Measurements from ENCODE around the gene SYVN1. TPM values are rescaled to one million over a fixed set of nuclear protein-coding genes. Genes with fewer than 3 reads are reported as not detected.

SYVN1 gene
- total RNA-seq, 1 donor from 2014 or later, result 35.1 TPM

DNA sequence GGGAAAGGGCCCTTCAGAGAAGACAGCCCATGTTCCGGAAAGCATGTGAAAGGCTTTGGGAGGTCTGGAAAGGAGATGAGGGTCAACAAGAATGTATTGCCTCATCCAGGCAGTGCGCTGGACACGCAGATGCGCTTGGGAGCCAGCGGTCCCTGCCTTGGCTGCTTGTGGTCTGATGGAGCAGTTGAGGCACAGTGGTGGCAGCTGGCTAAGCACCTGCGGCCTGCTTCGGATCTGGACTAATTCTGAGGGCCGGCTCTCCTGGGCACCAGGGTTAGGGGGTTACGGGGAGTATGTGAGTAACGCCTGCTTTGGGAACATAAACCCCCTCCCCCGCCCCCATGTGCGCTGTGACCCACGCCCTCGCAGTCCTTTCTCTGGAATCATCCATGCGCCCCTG is 27.2 kb downstream of the SYVN1 start:
- H3K4me3 Mint-ChIP-seq, result peak overlapping the region; percentile 45
- no peak overlapping the region for H3K27ac Mint-ChIP-seq (ENCODE audit: unreplicated experiment)
- H3K9me3 Mint-ChIP-seq, result no peaks in the 10 kb centered on the region
- H3K4me1 Mint-ChIP-seq, result peaks cover 14% of the 10 kb centered on the region
- TF ChIP-seq, protein P1, sequence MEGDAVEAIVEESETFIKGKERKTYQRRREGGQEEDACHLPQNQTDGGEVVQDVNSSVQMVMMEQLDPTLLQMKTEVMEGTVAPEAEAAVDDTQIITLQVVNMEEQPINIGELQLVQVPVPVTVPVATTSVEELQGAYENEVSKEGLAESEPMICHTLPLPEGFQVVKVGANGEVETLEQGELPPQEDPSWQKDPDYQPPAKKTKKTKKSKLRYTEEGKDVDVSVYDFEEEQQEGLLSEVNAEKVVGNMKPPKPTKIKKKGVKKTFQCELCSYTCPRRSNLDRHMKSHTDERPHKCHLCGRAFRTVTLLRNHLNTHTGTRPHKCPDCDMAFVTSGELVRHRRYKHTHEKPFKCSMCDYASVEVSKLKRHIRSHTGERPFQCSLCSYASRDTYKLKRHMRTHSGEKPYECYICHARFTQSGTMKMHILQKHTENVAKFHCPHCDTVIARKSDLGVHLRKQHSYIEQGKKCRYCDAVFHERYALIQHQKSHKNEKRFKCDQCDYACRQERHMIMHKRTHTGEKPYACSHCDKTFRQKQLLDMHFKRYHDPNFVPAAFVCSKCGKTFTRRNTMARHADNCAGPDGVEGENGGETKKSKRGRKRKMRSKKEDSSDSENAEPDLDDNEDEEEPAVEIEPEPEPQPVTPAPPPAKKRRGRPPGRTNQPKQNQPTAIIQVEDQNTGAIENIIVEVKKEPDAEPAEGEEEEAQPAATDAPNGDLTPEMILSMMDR (conservative IDR thresholded peaks at IDR 0.05), result no peak
- peaks cover 4% of the 10 kb centered on the region for H3K27me3 Mint-ChIP-seq (ENCODE audit: low read depth)
- no peak for DNase-seq (ENCODE audit: low read depth, low spot score)
- peaks cover 3% of the 10 kb centered on the region for H3K36me3 Mint-ChIP-seq (ENCODE audit: low read depth)

- Mint-ChIP-seq H3K4me1 (no peaks in the 10 kb centered on the region), H3K27ac (ENCODE audit: unreplicated experiment) (peak overlapping the region; percentile 82), H3K4me3 (no peak overlapping the region), H3K27me3 (ENCODE audit: low read depth) (no peaks in the 10 kb centered on the region), H3K9me3 (no peaks in the 10 kb centered on the region), H3K36me3 (ENCODE audit: low read depth) (peaks cover 3% of the 10 kb centered on the region)
- DNase-seq (ENCODE audit: low read depth, low spot score), result no peak
- TF ChIP-seq, protein P1 (conservative IDR thresholded peaks at IDR 0.05), result no peak
These were observed 29.7 kb downstream of the SYVN1 start for GRCh38 chr11:65104628-65105027.

- Mint-ChIP-seq H3K4me1 (no peaks in the 10 kb centered on the region), H3K9me3 (no peaks in the 10 kb centered on the region), H3K27me3 (ENCODE audit: low read depth) (no peaks in the 10 kb centered on the region), H3K36me3 (ENCODE audit: low read depth) (peaks cover 3% of the 10 kb centered on the region), H3K4me3 (no peak overlapping the region), H3K27ac (ENCODE audit: unreplicated experiment) (no peak overlapping the region)
- DNase-seq (ENCODE audit: low read depth, low spot score), result no peak
- TF ChIP-seq, protein P1 (conservative IDR thresholded peaks at IDR 0.05), result no peak
These were observed 30.8 kb downstream of the SYVN1 start for GRCh38 chr11:65103476-65103875.

DNA sequence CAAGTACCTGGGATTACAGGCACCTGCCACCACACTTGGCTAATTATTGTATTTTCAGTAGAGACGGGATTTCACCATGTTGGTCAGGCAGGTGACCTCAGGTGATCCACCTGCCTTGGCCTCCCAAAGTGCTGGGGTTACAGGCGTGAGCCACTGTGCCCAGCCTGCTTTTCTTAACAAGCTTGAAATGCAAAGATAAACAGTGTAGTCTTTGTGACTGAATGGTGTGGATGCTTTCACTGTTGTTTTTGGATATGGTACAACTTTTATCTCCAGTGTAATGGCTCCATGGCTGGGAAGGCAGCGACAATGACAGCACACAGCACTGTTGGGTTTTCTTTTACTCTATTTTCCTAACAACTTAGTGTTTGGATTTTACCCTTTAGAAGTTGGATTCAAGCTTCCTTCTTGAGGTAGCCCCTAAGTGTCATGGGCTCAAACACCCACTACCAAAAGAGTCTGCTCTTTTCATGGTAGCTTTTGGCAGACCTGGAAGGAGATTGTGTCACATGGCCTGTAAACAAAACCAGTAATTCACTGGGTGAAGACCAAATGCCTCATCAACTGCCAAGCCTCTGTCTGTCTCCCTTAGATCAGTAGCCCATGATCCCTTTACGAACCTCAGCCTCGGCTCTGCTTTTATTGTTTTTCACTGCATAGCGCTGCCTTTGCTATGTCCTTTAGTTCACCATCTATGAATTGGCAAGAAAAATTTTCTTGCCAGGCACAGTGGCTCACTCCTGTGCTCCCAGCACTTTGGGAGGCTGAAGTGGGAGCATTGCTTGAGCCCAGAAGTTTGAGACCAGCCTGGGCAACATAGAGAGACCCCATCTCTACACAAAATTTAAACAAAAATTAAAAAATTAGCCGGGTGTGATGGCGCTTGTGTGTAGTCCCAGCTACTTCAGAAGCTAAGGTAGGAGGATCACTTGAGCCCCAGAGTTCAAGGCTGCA is 31.9 kb downstream of the SYVN1 start:
- Mint-ChIP-seq H3K4me1 (no peaks in the 10 kb centered on the region), H3K4me3 (no peak overlapping the region)

DNA sequence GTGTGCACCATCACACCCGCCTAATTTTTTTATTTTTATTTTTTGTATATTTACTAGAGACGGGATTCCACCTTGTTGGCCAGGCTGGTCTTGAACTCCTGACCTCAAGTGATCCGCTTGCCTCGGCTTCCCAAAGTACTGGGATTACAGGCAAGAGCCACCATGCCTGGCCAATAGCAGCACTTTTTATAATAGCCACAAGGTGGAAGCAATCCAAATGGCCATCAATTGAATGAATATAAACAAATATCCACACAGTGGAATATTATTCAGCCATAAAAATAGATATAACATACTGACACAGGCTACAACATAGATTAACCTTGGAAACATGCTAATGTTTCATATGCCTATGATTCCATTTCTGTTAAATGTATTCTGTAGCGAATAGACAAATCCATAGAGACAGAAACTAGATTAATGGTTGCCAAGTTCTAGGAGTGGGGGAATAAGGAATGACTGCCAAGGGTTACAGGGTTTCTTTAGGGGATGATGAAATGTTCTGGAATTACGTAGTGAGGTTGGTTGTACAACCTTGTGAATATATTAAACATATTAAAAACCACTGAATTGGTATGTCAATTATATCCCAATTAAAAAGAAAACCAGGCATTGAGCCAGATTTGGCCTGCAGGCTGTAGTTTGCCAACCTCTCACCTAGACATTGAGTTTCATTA is 33.5 kb downstream of the SYVN1 start:
- Mint-ChIP-seq H3K27me3 (ENCODE audit: low read depth) (no peaks in the 10 kb centered on the region), H3K4me1 (peaks cover 2% of the 10 kb centered on the region), H3K36me3 (ENCODE audit: low read depth) (no peaks in the 10 kb centered on the region), H3K27ac (ENCODE audit: unreplicated experiment) (no peak overlapping the region), H3K4me3 (no peak overlapping the region), H3K9me3 (no peaks in the 10 kb centered on the region)
- TF ChIP-seq, protein P1 (conservative IDR thresholded peaks at IDR 0.05), result peak; percentile 42
- no peak for DNase-seq (ENCODE audit: low read depth, low spot score)

More for the DNA sequence above, 31.9 kb downstream of the SYVN1 start:
- Mint-ChIP-seq H3K36me3 (ENCODE audit: low read depth) (peaks cover 3% of the 10 kb centered on the region), H3K9me3 (no peaks in the 10 kb centered on the region), H3K27me3 (ENCODE audit: low read depth) (no peaks in the 10 kb centered on the region), H3K27ac (ENCODE audit: unreplicated experiment) (no peak overlapping the region)
- no peak for DNase-seq (ENCODE audit: low read depth, low spot score)
- TF ChIP-seq, protein P1 (conservative IDR thresholded peaks at IDR 0.05), result no peak

Data from neural crest cell (in vitro differentiated cells).